HG03025 (cell line): ENCODE measurements around the gene HNRNPH3.

ENCODE experiments used
- ATAC-seq: cut with Tn5 transposase; IDR thresholded peaks from one replicate; pipeline ENCODE4 v1.9.1; 2021; ENCODE audit warnings: mild to moderate bottlenecking, moderate library complexity; ENCODE audit not compliant: unreplicated experiment, low FRiP score

Gene HNRNPH3

DNA sequence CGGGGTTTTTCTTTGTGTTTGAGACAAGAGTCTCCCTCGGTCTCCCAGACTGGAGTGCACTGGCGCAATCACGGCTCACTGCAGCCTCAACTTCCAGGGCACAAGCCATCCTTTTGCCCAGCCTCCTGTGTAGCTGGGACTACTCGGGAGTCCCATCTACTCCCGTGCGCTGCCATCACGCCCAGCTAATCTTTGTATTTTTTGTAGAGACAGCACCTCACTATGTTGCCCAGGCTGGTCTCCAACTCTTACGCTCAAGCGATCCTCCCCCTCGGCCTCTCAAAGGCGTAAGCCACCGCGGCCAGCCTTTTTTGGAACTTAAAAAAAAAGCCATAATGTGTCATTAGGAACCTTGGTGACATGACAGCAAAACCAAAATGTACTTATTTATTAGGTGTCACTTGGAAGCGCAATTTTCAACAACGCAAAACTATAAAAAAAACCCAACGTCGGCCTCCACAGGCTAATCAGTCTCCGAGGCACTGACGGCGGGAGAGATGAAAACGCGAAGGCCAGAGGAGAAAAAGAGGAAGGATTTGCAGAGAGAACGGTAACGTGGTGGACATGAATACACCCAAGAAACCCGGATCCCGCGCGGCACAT lies 911 bp upstream of the HNRNPH3 start:
- ATAC-seq, result no peak

DNA sequence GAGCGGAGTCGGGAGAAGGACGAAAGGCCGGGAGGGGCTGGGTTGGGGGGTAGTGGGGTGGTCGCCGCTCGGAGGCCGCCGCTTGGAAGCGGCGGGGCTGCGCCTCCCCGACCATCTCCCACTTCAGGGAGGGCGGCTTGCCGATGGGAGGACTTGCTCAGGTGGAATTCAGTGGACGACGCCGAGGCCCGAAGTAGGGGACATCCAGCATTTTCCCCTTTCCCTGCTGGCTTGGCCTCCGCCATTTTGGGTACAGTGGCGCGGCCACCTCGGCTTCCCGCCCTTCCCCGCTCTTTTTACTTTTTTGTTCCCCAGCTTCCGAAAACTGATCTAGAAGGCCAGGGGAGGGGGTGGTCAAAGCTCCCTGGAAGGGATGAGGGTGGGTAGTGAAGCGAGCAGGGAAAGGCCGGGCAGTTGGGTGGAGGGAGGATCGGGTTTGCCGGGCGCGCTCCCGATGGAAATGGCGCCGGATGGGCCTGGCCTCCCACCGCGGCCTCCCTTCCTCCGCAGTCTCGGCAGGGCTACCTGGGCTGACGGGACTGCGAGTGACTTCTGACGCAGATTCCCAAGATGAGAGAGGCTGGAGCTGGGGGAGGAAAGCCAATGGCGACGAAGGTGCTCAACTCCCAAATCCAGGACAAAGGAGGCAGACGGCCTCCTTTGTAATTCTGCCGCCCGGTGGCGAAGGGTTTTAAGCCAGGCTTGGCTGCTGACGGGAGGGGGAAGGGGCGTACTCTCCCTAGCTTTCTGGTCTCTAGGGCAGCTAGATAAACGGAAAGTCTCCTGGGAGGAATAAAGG lies 594 bp downstream of the HNRNPH3 start, which contains the start of gene PBLD:
Gene PBLD, minus strand, starts transcription at position 670 of the 799 bp plus-strand sequence. CDS start 26,084 bp downstream, outside the sequence.
- peak; percentile 24 for ATAC-seq

DNA sequence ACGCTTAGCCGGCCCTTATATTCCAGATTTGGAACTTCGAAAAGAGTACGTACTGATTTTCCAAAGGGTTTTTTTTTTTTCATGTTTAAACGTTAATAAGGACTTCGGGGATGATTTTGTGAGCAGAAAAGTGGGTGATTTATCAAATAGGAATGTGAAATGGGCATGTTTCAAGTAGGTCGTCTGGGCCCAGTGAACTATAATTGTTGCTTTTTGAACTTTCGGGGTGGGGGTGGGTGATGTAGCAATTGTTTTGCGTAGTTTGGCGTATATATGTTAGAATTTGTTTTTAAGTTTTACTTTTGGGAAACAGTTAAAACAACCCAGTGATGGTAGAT lies 1.2 kb downstream of the HNRNPH3 start:
- no peak for ATAC-seq

DNA sequence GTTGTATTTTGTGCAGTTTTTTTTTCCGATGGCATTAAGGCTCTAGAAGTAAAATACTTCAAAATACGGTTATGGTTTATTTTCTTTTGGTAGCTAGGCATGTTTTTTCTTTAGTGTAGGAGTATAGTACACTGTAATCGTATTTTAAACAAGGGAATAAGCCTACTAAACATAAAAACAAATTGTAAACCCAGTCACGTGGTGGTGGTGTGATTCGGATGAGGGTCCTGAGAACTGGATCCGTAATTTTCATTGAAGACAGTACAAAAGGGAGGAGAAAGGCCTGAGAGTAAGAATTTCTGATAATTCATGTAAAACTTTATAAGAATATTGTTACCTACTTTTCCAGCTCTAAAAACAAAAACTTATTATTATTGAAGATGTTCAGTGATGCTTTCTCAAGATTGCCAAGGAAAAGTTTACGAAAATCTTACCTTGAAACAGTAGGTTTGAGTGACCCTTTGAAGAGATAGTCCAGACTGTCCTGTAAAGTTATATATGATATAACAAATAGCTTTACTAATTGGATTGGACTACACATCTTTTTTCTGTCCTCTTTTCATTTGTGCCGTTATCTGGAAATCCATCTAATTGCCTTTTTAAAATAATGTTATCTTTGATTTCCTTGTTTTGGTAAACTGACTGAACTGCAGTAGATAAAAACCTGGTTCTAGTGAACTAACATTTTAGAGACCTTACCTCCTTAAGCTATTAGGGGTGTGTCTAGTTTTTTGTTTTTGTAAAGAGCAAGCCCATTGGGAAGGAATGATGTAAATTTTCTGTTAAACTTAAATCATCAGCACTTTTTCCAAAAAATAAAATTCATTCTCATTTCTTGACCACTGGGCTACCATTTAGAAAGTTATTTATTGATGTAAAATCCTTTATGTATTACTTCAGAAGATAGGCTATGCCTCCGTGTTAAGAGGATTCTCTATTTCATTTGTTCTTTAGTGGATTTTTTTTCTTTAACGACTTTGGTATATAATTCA lies 1.9 kb downstream of the HNRNPH3 start:
- ATAC-seq, result no peak

DNA sequence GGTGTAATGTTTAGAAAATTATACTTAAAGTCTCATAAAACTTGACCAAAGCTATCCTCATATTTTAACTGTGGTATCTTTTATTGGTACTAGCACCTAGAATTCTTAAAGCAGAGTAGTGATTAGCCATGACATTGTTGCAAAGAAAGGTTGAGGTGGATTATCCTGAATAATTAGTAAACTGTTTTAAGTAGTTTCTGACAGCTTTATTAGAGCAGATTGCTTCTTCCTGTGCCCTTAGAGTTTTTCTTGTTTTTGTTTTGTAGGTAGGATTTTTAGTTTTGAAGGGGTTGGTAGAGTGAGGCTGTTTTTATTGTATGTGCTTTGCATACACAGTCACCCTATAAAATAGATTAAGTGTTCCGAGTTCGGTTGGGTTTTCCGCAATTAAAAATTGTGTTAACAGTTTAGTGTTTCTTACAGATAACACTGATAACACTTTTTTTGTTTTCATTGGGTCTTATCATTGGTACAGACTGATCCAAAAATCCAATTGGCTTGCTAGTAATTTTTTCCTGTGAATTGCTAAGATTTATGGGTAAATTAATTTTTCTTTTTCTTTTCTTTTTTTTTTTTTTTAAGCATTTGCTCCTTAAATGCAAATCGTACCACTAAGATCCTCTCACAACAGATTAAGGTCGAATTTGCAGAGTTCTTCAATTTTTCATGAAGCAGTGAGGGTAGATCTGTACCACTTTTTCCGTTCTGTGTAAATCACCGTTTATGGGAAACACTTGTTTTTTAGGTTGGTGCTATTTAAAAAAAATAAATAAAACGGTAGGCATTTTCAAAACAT lies 3.0 kb downstream of the HNRNPH3 start:
- no peak for ATAC-seq

DNA sequence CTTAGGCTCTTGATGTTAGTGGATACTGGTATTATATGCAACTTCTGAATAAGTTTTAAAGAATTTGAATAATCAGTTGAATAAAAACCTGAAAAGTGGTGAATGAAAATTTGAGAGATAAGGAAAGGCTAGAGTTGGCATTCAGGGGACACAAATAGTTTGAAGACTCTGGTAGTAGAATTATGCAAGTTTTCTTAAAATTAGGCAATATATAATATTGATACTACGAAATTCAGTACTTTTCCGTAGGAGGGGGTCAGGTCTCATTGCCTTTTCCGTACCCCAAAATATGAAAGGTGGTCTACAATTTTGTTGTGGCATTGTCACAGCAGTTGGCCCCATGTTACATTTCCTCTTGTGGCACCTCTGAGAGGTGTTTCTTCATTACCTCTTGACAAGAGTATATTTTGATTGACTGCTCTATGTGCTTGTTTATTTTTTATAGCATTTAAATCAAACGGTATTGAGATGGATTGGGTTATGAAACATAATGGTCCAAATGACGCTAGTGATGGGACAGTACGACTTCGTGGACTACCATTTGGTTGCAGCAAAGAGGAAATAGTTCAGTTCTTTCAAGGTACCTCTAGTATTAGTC lies 5.0 kb downstream of the HNRNPH3 start:
- no peak for ATAC-seq

DNA sequence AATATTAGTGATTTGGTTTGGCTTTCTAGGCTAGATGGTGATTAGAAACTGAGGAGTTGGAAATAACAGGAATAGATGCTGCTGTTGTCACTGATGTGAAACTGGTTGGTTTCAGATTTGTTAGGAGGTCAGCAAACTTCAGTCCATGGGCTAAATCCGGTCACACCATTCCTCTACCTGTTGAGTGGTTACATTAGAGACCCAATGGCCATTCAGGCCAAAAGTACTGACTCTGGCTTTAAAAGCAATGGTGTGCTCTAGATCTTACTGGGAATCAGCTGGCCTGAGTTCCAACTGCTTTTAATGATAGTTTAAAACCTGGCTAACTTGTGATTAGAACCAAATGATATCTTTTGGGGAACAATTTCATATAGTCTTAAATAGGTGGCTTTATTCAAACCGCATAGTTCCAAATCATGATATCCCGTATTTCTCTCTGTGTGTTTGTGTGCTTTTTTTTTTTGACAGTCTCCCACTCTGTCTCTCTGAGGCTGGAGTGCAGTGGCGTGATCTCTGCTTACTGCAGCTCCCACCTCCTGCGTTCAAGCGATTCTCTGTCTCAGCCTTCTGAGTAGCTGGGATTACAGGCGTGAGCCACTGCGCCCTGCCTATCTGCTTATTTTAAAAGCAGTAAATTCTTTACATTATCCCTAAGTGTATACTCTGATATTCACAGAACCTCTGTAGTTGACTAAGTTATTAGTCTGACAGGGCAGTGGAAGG lies 8.7 kb downstream of the HNRNPH3 start:
- no peak for ATAC-seq

DNA sequence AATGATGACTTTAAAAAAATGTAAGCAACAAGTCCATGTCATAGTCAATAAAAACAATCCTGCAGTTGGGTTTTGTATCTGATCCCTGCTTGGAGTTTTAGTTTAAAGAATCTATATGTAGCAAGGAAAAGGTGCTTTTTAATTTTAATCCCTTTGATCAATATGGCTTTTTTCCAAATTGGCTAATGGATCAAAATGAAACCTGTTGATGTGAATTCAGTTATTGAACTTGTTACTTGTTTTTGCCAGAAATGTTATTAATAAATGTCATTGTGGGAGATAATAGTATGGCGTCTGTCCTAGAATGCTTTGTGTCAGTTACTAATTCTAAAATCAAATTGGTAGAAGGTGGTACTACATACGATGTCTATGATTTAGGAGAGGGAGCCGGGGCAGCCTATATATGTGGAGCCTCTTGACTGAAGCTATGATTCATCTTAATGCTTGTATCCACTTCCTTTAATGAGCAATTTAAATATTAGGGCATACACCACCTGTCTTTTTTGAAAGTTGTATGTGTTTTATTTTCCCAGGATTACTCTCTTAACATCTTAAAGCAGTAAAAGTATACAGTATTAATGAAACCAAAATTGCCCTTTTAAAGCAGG lies 11.1 kb downstream of the HNRNPH3 start:
- no peak for ATAC-seq

DNA sequence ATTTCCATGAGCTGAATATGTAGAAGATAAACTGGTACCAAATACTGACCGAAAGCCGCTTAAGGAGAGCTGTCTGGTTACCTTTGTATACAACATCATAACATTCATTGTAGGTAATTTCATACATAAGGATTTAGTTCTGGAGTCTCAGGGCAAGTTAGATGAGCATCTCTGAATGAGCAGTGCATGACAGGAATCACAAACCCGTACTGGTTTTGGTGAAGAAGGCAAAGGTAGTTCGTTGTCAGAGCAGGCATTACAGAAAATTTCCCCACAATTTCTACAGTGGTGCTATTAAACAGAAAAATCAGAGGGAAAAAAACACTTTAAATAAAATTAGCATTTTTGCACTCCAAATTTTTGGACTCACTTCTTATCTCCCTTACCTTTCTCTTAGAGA lies 13.8 kb downstream of the HNRNPH3 start:
- no peak for ATAC-seq

DNA sequence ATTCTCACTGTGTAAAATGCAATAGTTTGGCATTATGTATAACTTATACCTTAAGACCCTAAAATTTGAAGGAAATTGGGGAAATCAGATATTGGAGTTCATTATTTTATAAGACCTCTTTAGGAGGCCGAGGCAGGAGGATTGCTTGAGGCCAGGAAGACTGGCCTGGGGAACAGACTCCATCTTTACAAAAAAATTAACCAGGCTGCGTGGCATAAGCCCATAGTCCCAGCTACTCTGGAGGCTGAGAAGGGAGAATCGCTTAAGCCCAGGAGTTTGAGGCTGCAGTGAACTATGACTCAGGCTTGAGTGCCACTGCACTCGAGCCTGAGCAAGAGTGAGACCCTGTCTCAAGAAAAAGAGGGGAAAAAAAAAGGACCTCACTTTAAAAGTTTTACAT lies 14.9 kb downstream of the HNRNPH3 start:
- no peak for ATAC-seq

DNA sequence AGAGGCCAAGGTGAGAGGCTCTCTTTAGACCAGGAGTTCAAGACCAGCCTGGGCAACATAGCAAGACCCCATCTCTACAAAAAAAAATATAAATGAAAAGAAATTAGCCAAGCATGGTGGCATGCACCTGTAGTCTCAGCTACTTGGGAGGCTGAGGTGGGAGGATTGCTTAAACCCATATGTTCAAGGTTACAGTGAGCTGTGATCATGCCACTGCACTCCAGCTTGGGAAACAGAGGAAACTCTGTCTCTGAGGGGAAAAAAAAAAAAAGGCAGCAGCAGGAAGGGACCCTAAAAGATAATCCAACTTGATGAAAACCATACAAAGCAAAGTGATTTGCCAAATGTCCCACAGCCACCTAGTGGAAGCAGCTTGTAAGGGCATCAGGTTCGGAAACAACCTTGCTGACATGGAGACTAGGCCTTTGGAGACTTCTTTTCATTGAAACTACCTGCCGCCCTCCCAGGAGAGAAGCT lies 16.4 kb downstream of the HNRNPH3 start:
- ATAC-seq, result no peak

DNA sequence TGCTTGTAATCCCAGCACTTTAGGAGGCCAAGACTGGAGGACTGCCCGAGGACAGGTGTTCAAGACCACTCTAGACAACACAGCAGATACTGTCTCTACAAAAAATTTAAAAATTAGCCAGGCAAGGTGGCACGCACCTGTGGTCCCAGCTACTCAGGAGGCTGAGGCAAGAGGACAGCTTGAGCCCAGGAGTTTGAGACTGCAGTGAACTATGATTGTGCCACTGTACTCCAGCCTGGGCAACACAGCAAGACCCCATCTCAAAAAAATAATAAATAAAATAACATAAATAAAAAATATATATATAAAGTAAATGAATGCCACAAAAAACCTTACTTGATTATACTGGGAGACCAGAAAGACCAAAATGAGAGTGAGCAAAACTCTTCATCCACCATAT lies 21.7 kb downstream of the HNRNPH3 start:
- no peak for ATAC-seq

DNA sequence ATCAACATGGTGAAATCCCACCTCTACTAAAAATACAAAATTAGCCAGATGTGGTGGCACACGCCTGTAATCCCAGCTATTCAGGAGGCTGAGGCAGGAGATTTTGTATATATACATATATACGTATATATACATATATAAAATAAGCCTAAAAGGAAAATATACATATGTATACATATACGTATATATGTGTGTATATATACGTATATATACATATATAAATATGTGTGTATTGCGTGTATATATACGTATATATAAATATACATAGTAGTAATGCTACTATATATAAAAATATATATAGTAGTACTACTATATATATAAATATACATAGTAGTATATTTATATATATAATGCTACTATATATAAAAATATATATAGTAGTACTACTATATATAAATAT lies 27.3 kb downstream of the HNRNPH3 start:
- no peak for ATAC-seq

DNA sequence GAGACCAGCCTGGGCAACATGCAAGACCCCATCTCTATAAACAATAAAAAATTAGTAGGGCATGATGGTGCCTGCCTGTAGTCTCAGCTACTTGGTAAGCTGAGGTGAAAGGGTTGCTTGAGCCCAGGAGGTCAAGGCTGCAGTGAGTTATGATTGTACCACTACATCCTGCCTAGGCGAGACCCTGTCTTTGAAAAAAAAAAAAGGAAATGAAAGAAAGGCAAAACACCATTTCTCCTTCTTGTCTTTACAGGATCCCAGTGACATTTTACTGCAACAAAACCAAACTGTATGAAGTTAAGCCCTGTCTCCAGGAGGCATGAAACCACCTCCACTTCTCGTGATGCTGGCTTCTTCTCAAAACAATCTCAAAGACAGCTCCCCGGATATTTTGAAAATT lies 30.7 kb downstream of the HNRNPH3 start:
- ATAC-seq, result no peak

DNA sequence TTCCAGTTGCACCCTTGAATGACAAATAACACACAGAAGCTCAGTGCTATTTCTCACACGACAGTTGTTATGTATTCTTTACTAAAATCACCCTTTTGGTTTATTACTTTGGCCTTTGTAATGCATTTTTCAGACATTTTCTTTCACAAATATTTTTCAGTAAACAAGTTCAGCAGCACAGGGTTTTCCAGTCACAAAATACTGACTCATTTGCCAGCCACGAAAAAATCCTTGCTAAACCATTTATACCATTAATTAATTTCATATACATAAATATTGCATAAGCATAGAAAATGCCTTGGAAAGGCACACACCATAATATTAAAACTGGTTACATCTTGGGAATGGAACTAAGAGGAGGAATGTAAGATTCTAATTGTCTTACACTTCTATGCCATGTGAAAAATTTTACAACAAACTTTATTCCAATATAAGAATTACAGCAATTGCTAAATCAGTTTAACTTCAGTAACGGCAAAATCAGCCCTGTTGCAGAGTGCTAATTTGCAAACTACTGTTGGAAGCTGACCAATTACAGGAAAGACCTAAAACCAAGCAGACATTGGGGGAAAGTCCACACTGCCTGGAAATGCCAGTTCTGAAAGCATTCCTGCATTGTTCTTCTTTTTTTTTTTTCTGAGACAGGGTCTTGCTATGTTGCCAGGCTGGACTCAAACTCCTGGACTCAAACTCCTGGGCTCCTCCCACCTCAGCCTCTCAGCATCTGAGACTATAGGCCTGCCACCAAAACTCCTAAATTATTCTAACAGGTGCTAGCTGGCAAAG lies 32.4 kb downstream of the HNRNPH3 start:
- no peak for ATAC-seq

DNA sequence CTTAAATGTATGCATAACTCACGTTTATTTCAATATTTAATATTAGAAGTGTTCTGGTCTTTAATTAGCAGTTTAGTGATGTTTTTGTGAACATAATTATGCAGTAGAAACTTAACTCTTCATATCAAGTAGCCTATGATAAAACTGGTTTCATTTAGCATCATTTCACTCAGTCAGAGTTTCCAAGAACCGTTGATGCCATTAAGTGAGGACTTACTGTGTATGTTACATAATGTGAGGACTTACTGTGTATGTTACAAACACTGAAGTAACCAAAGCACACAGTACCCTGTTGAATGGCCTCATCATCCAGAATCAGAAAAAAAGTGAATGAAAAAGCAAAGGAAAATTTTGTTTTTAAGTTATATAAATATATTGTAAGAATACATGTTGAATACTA lies 33.7 kb downstream of the HNRNPH3 start:
- no peak for ATAC-seq

DNA sequence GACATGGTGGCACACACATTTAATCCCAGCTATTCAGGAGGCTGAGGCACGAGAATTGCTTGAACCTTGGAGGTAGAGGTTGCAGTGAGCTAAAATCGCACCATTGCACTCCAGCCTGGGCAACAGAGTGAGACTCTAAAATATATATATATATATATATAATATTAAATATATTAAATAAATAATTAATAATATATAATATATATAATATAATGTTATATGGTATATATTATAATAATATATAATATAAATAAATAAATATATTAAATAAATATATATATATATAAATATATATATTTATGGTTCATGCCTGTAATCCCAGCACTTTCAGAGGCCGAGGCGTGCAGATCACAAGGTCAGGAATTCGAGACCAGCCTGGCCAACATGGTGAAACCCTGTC lies 34.7 kb downstream of the HNRNPH3 start:
- ATAC-seq, result no peak

DNA sequence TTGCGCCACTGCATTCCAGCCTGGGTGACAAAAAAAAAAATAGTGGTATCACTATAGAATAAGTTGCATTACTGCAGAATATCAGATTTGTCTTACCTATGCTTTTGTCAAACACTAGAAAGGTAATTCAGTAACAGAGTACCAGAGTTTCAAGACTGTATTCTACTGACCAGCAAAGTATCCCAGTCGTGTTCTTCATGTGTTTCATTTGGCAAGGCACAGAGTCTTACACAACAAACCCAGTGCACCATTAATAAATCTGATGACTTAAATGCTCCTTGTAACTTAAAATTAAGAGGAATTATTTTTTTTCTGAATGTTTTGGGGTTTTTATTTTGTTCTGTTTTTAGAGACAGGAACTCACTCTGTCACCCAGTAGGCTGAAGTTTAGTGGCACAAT lies 35.3 kb downstream of the HNRNPH3 start:
- ATAC-seq, result no peak
